HepG2 (cell line): ENCODE data around the gene CTRL. TPM values are rescaled to one million over a fixed set of nuclear protein-coding genes. Genes with fewer than 3 reads are reported as not detected.

ENCODE experiments used
- ATAC-seq: fragments of 200-7000 bp; cut with Tn5 transposase; 3 replicates; pipeline ENCODE4 v1.9.1; 2020; ENCODE audit warnings: mild to moderate bottlenecking, moderate library complexity
- BruUV-seq: library from RNA; stranded (reverse); fragments of 400-500 nt; replicated peaks from 2 replicates; lab custom pipeline; 2021; lab: Mats Ljungman, UMichigan
- CTCF ChIA-PET: fragments of 300-600 bp; formaldehyde crosslinking; extraction: SDS; loops from one replicate; lab custom pipeline; 2021; ENCODE audit warnings: low total read pairs, inconsistent platforms, low intra/inter-chr PET ratio; lab: Yijun Ruan, JAX
- POLR2A ChIA-PET: fragments of 350-600 bp; sonication (Branson Sonifier 250); formaldehyde crosslinking; loops from one replicate; lab custom pipeline; 2020; ENCODE audit warnings: antibody characterized with exemption, inconsistent platforms; lab: Yijun Ruan, JAX
- DNase-seq: peaks from one replicate; pipeline ENCODE4 v3.0.0-alpha.2; 2015; ENCODE audit warnings: low spot score
- FAIRE-seq: peaks from 3 replicates; lab custom pipeline; 2011; peaks lifted over from hg19 to GRCh38; lab: Jason Lieb, UNC
- H2AFZ ChIP-seq: one replicate; pipeline ENCODE4 v1.6.1; 2011; ENCODE audit warnings: low read length, inconsistent platforms
- H3K27ac ChIP-seq: fragments of 300-600 bp; 3 replicates; pipeline ENCODE4 v1.8.0; 2011; ENCODE audit warnings: mixed run types, mild to moderate bottlenecking, mixed read lengths, low read length, inconsistent platforms; ENCODE audit not compliant: insufficient read depth; ENCODE audit errors: extremely low read length
- H3K27me3 ChIP-seq, 2 experiments: fragments of 200-600 bp in 1 of 2; 2 replicates in 1 of 2; 3 replicates in 1 of 2; pipeline versions ENCODE4 v1.6.0 to v1.8.0; 2011; ENCODE audit warnings: low read length in 2 of 2, mild to moderate bottlenecking in 2 of 2, moderate library complexity in 2 of 2, inconsistent platforms in 1 of 2; ENCODE audit not compliant: insufficient read depth in 2 of 2, control insufficient read depth in 1 of 2
- H3K36me3 ChIP-seq, 2 experiments: fragments of 200-600 bp in 1 of 2; replicated peaks in 1 of 2; 2 replicates in 1 of 2; 3 replicates in 1 of 2; pipeline versions ENCODE4 v1.5.1 to v1.8.0; 2011; ENCODE audit warnings: low read length in 2 of 2, inconsistent platforms in 1 of 2; ENCODE audit not compliant: insufficient read depth in 2 of 2, control insufficient read depth in 1 of 2
- H3K4me1 ChIP-seq: 2 replicates; pipeline ENCODE4 v1.5.1; 2012; ENCODE audit warnings: low read length, inconsistent platforms; ENCODE audit not compliant: insufficient read depth
- H3K4me2 ChIP-seq: 2 replicates; pipeline ENCODE4 v1.6.0; 2011; ENCODE audit warnings: low read depth, low read length, inconsistent platforms
- H3K4me3 ChIP-seq, 3 experiments: fragments of 200-600 bp in 1 of 3; sonication (generic), shearing (Covaris generic) in 1 of 3; replicated peaks in 1 of 3; 2 replicates each; pipeline ENCODE4 v1.5.1; 2011 to 2016; ENCODE audit warnings: low read length in 3 of 3, inconsistent platforms in 2 of 3, low read depth in 2 of 3, mild to moderate bottlenecking in 2 of 3, control low read depth in 1 of 3, mixed read lengths in 1 of 3; ENCODE audit not compliant: insufficient read depth in 1 of 3
- H3K79me2 ChIP-seq: one replicate; pipeline ENCODE4 v1.6.1; 2011; ENCODE audit warnings: low read length, inconsistent platforms; ENCODE audit not compliant: insufficient read depth
- H3K9ac ChIP-seq: 2 replicates; pipeline ENCODE4 v1.6.0; 2011; ENCODE audit warnings: mild to moderate bottlenecking, low read depth, low read length, inconsistent platforms; ENCODE audit not compliant: insufficient read depth
- H3K9me3 ChIP-seq: 2 replicates; pipeline ENCODE4 v1.5.1; 2012; ENCODE audit warnings: mild to moderate bottlenecking, low read length
- H4K20me1 ChIP-seq: 2 replicates; pipeline ENCODE4 v1.6.0; 2011; ENCODE audit warnings: inconsistent platforms, mild to moderate bottlenecking, low read length, moderate library complexity; ENCODE audit not compliant: insufficient read depth
- BCL3 ChIP-seq: sonication (generic); formaldehyde crosslinking; IDR thresholded peaks from 2 replicates; pipeline ENCODE4 v1.5.1; 2020; ENCODE audit warnings: mild to moderate bottlenecking, missing genetic modification reagents, moderate library complexity
- CENPT ChIP-seq: sonication (generic); formaldehyde crosslinking; IDR thresholded peaks from 2 replicates; pipeline ENCODE4 v1.8.0; 2022; ENCODE audit warnings: low read depth, mild to moderate bottlenecking, moderate library complexity, missing genetic modification reagents
- GLI4 ChIP-seq: sonication (generic); formaldehyde crosslinking; IDR thresholded peaks from 2 replicates; pipeline ENCODE4 v1.5.1; 2020; ENCODE audit warnings: missing genetic modification reagents, mild to moderate bottlenecking, moderate library complexity, borderline replicate concordance
- MAX ChIP-seq: IDR thresholded peaks from 2 replicates; pipeline ENCODE4 v1.6.1; 2012; ENCODE audit warnings: inconsistent platforms
- SRSF1 ChIP-seq: fragments of 200-400 bp; formaldehyde crosslinking; optimal IDR thresholded peaks from 2 replicates; pipeline ENCODE3; 2017; ENCODE audit warnings: mild to moderate bottlenecking, low read depth, low read length, moderate library complexity
- ZNF687 ChIP-seq: sonication (generic); formaldehyde crosslinking; IDR thresholded peaks from 2 replicates; pipeline ENCODE4 v1.5.1; 2020; ENCODE audit warnings: mild to moderate bottlenecking, missing genetic modification reagents, moderate library complexity
- ZNF710 ChIP-seq: sonication (generic); formaldehyde crosslinking; IDR thresholded peaks from 2 replicates; pipeline ENCODE4 v1.5.0; 2020; ENCODE audit warnings: mild to moderate bottlenecking, missing genetic modification reagents, borderline replicate concordance
- WGBS: methylation state at CpG from one replicate; pipeline ENCODE4 v1.1.6; 2017; ENCODE audit warnings: low lambda C conversion rate; 5-methylcytosine and 5-hydroxymethylcytosine counted together
- in situ Hi-C: cut with HindIII; loops from 2 replicates; pipeline ENCODE4 v1.10.0; 2017; ENCODE audit warnings: low pct_unique_long_range_greater_than_20kb; ENCODE audit not compliant: extremely low pct_ligation_motif_present
- intact Hi-C: fragments of 100-400 bp; cut with micrococcal nuclease; formaldehyde crosslinking; loops from one replicate; pipeline ENCODE4 v1.10.0; 2022; ENCODE audit not compliant: unreplicated experiment
- polyA plus RNA-seq, 8 experiments: library from polyadenylated mRNA; depleted of rRNA in 3 of 8; stranded (reverse) in 7 of 8; unstranded in 1 of 8; fragments of >200 nt; fragmentation: Illumina TruSeq in 4 of 8; extraction: Trizol in 4 of 8; gene quantifications; 2 replicates each; pipeline versions ENCODE4 v1.2.1 to v1.2.3, GENCODE V29; 2011 to 2016; ENCODE audit warnings: low read depth in 4 of 8, missing spikeins in 1 of 8, mixed read lengths in 1 of 8; ENCODE audit not compliant: insufficient read depth in 1 of 8
- total RNA-seq, 5 experiments: library from RNA; depleted of rRNA; stranded (reverse); fragments of >200 nt; fragmentation: Illumina TruSeq; extraction: Trizol; gene quantifications; 2 replicates each; pipeline ENCODE4 v1.2.3, GENCODE V29; 2016; ENCODE audit warnings: low read depth in 1 of 5

CTRL gene
- total and polyA plus RNA-seq, 2 of the 13 experiments (the other 11 are each of a cell fraction or from before 2014, with no cell fraction given): 1.9 to 2.7 TPM

- Histone ChIP-seq H3K9ac (no peak overlapping the region), H3K4me3 (no peak overlapping the region), H4K20me1 (no peaks in the 10 kb centered on the region), H3K4me1 (peaks cover 47% of the 10 kb centered on the region), H3K4me2 (no peak overlapping the region), H3K27me3 (peaks cover 5 to 40% of the 10 kb centered on the region in 2 experiments; a peak in 4 of 5 replicates), H3K79me2 (no peaks in the 10 kb centered on the region)
- intact Hi-C loops: no loop called here
- FAIRE-seq (no peak), DNase-seq (no peak), ATAC-seq (peak; percentile 20)
- in situ Hi-C loops: no loop called here
- POLR2A ChIA-PET: interaction anchor here (2.3 kb wide), 1 partner anchor 10 kb away, joined by 9 read pairs; no protein-coding TSS in a partner anchor
- no TSS peak for BruUV-seq
- CTCF ChIA-PET: no interaction called here
- TF ChIP-seq CENPT (CRISPR knock-in tag) (0 out of 2 replicates have a peak, but pooled peaks have one; percentile 24), ZNF710 (no peak)
- TF ChIP-seq, all 625 proteins: peak for 1
- no peaks in the 10 kb centered on the region for H3K36me3 ChIP-seq
- 37% methylated on average over 2 of the region's 2 CpGs for WGBS
- H2AFZ ChIP-seq: no peak overlapping the region
- H3K9me3 ChIP-seq: no peaks in the 10 kb centered on the region
- no peak overlapping the region for H3K27ac ChIP-seq
Observed at GRCh38 chr16:67976205-67976604, 44.5 kb upstream of the CTRL start.

- Histone ChIP-seq H3K36me3 (no peaks in the 10 kb centered on the region), H3K79me2 (no peaks in the 10 kb centered on the region), H3K27me3 (peaks cover 5 to 40% of the 10 kb centered on the region in 2 experiments; a peak in 4 of 5 replicates), H3K9me3 (no peaks in the 10 kb centered on the region), H3K4me2 (peak overlapping the region; percentile 10; the same call in 1 of the 2 replicates), H3K27ac (no peak overlapping the region), H3K4me1 (peaks cover 54% of the 10 kb centered on the region), H2AFZ (no peak overlapping the region), H4K20me1 (no peaks in the 10 kb centered on the region), H3K9ac (no peak overlapping the region), H3K4me3 (no peak overlapping the region)
- CTCF ChIA-PET: no interaction called here
- no peak for DNase-seq
- no TSS peak for BruUV-seq
- TF ChIP-seq SRSF1 (no peak), BCL3 (CRISPR knock-in tag) (0 out of 2 replicates have a peak, but pooled peaks have one; percentile 19), GLI4 (CRISPR knock-in tag) (no peak), ZNF687 (CRISPR knock-in tag) (peak; percentile 47), MAX (0 out of 2 replicates have a peak, but pooled peaks have one; percentile 16)
- in situ Hi-C loops (no loop called here), intact Hi-C loops (no loop called here)
- POLR2A ChIA-PET: interaction anchor here (2.3 kb wide), 1 partner anchor 9 kb away, joined by 9 read pairs; no protein-coding TSS in a partner anchor
- peak; percentile 19 for ATAC-seq
- FAIRE-seq: no peak
- WGBS: 11% methylated on average over 14 of the region's 14 CpGs
Observed at GRCh38 chr16:67975321-67976105, 43.9 kb upstream of the CTRL start.
